Glomerular endothelial cell (primary cell): ENCODE measurements around the gene PARP14. TPM values are rescaled to one million over a fixed set of nuclear protein-coding genes. Genes with fewer than 3 reads are reported as not detected.

Experiments used
- DNase-seq: peaks from one replicate; pipeline ENCODE4 v3.0.0-alpha.2; 2011; ENCODE audit warnings: low read depth, low spot score; ENCODE audit errors: extremely low read depth
- total RNA-seq: library from RNA; depleted of rRNA; stranded (reverse); fragments of >200 nt; gene quantifications from 2 replicates; pipeline ENCODE4 v1.2.3, GENCODE V29; 2015

Gene PARP14
- total RNA-seq, 1 donor from 2014 or later: 134 TPM

GRCh38 chr3:122760453-122761271, 80.0 kb downstream of the PARP14 start:
- DNase-seq: no peak

GRCh38 chr3:122766430-122766829, 85.8 kb downstream of the PARP14 start:
- no peak for DNase-seq

- no peak for DNase-seq
Measured at GRCh38 chr3:122767540-122768372, 87.1 kb downstream of the PARP14 start.

DNA sequence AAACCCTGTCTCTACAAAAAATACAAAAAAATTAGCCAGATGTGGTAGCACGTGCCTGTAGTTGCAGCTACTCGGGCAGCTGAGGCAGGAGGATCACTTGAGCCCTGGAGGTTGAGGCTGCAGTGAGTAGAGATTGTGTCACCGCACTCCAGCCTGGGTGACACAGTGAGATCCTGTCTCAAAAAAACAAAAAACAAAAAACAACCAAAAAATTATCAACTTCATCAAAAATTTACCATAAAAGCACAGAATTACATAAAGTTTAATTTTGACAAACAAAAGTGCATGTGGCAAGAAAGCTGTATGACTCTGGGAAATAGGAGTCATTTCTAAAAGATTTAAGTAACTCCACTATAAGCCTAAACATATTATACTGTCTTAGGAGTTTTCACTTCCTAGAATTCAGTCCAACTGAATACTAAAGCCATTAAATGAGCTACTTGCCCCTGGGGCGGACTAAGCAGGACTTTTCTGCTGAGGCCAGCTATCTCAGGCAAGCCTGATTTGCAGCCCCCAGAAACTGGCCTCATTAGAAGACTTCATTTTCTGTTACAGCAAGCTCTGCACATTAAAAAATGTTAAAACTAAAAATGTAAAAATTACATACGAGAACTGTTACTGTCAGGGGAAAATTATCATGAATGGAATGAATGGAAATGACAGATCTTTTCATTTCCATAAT, 90.0 kb downstream of the PARP14 start:
- DNase-seq: no peak

DNA sequence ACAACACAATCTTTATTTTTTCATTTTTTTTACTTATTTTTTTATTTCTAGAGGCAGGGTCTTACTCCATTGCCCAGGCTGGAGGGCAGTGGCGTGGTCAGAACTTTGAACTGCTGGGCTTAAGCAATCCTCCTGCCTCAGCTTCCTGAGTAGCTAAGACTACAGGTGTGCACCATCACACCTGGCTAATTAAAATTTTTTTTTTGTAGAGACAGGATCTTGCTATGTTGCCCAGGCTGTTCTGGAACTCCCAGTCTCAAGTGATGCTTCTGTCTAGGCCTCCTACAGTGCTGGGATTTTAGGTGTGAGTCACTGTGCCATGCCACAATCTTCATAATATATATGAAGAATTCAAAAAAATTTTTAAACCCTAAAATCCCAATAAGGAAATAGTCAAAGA, 92.2 kb downstream of the PARP14 start:
- no peak for DNase-seq

DNA sequence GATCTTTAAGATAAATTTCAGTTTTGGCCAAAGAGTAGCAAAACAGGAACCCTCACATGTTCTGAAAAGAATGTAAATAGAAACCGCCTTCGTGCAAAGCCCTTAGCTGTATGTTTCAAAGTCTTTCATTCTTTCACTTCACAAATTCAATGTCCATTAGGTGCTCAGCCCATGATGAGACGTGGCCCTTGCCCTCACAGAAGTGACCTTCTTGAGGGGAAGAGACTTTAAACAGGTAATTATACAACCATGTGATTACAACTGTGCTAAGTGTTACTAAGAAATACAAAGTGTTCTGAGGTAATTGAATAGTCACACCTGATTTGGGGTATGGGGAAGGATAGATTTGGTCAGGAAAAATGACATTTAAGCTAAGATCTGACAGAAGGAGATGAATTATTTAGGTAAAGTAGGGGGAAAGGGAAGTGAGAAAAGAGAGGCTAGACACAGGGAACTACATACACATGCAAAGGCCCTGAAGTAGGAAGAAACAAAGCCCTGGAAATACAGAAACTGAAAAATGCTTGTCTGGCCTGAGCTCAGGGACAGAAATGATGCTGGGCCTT, 93.4 kb downstream of the PARP14 start:
- DNase-seq: no peak

DNA sequence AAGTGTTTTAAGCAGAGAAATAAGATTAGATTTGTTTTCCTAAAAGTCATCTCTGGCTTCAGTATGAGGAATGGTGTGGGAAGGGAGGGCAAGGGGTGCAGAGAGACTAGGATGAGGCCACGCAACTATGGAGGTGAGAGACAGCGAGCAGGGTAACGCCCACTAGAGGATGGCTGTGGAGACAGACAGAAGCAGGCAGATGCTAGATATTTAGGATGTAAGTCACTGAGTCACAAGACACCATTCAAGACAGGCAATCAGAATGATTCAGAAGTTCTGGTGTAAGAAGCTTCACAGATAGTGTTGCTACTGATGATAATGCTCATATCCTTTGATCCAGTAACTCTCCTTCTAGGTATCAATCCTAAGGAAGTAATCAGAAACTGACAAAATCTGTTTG, 93.9 kb downstream of the PARP14 start:
- DNase-seq: no peak

DNA sequence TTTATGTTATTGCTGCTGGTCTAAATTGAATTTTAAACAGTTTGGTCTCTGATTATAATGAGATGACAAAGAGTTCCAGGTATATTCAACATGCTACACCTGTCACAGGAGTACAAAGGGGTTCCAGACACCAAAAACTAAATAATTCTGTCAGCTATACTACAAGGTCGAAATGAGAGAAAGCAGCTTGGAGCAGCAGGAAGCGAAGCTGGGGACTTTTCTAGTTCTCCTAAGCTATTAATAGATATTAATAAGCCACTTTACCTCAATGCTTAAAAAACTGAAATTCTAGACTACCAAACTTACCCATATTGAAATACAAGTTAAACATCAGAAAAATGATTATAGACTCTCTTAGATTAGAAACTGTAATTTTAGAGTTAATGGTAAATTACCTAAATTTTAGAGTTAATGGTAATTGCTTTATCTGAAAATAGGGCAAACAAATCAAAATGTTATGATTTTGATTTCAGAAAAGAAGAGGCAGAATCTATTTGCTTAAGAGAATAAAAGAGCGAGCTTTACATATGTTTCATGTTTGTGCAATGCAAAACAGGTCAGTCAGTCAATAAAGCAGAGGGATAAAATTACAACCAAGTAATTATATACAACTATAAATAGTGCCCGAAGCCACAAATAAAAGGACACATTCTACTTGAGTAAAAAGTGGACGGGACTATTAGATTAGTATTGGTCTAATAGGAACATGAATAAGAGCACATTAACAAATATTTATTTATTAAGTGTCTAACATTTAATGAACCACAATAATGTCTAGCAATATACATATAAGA, 96.2 kb downstream of the PARP14 start:
- no peak for DNase-seq

- no peak for DNase-seq
Measured at GRCh38 chr3:122777563-122777962, 96.9 kb downstream of the PARP14 start.

Other genes with a start within 250 kb of the PARP14 start
- 35.6 and 45.1 TPM in 2 replicates for gene KPNA1, start 165.9 kb upstream of the PARP14 start, total RNA-seq
- gene PARP9, start 116.5 kb upstream of the PARP14 start, total RNA-seq: 20.5 and 37.9 TPM in 2 replicates
- gene DTX3L, start 116.5 kb upstream of the PARP14 start, total RNA-seq: 43.0 and 48.7 TPM in 2 replicates
- 1.1 and 4.3 TPM in 2 replicates for gene PARP15, start 103.2 kb upstream of the PARP14 start, total RNA-seq
- gene HSPBAP1, start 113.0 kb downstream of the PARP14 start, total RNA-seq: 4.1 and 6.4 TPM in 2 replicates
- 13.8 and 14.4 TPM in 2 replicates for gene SLC49A4, start 114.2 kb downstream of the PARP14 start, total RNA-seq